Measurements from ENCODE around the gene RSPRY1. TPM values are rescaled to one million over a fixed set of nuclear protein-coding genes. Genes with fewer than 3 reads are reported as not detected.
A peak's percentile ranks its signal among the peaks of the same experiment; 100 is the strongest.

The RSPRY1 gene
- total RNA-seq, 2 experiments from 2014 or later: 32.2 to 34.2 TPM

- DNase-seq: no peak
- Mint-ChIP-seq H3K4me3 (no peak overlapping the region), H3K4me1 (peaks cover 31% of the 10 kb centered on the region), H3K36me3 (ENCODE audit: low read depth) (no peaks in the 10 kb centered on the region), H3K27me3 (peaks cover 33% of the 10 kb centered on the region), H3K27ac (no peak overlapping the region), H3K9me3 (no peaks in the 10 kb centered on the region)
- ChIA-PET POLR2A (no interaction called here), CTCF (interaction anchor here (2.7 kb wide), 1 partner anchor 17 kb away, joined by 10 read pairs; no protein-coding TSS in a partner anchor)
These were observed 96.5 kb downstream of the RSPRY1 start for GRCh38 chr16:57282510-57283213.

DNA sequence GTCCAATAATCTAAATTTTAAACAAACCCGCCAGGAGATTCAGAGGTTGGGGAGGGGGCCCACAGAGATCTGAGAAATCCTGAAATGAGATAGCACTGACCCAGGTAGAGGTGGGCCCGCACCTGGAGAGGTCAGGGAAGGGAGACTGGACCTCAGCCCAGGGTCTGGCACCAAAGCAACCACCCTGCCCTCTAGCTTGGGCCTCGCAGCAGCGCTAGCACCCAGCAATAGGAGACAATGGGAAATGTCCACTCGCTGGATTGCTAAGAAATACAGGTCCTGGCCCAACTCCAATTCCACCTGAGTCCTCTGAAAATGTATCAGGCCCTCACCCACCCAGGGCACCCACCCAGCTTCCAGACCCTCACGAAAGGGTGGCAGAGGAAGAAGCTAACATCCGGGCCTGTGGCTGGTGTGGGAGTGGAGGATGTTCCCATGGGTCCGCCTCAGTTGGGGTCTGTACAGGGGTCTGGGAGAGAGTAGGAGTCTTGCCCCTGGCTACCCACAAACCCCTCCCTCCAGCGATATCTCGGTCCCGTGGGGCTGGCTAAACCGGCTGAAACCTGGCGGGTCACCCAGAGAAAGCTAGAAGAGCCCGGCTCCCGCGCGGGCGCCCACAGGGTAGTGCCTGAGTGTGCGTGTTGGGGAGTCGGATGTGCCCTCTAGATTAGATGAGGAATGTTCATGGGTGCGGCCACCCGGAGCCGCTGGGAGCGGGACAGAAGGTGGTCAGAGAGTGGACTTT is 97.3 kb downstream of the RSPRY1 start:
- no peak for DNase-seq
- peaks cover 24% of the 10 kb centered on the region for H3K4me1 Mint-ChIP-seq
- no peak overlapping the region for H3K27ac Mint-ChIP-seq
- H3K27me3 Mint-ChIP-seq: peaks cover 33% of the 10 kb centered on the region
- no peaks in the 10 kb centered on the region for H3K9me3 Mint-ChIP-seq
- peak overlapping the region; percentile 62 for H3K4me3 Mint-ChIP-seq
- ChIA-PET CTCF (interaction anchor here (1.4 kb wide), 1 partner anchor 17 kb away, joined by 3 read pairs; no protein-coding TSS in a partner anchor), POLR2A (no interaction called here)
- H3K36me3 Mint-ChIP-seq (ENCODE audit: low read depth): no peaks in the 10 kb centered on the region

DNA sequence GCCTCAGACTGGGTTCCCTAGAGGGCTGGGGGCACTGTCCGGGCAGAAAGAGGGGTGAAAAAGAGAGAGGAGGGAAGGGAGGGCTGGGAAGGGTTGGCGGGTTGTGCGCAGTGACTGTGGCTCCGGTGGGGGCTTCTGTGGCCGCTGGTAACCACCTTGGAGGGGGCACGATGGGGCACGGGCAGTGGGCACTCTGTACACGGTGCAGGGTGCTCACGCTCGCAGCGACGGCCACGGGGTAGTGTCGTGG is 97.8 kb downstream of the RSPRY1 start:
- CTCF ChIA-PET: interaction anchor here (1.4 kb wide), 1 partner anchor 16 kb away, joined by 3 read pairs; no protein-coding TSS in a partner anchor
- POLR2A ChIA-PET: no interaction called here
- Mint-ChIP-seq H3K27ac (no peak overlapping the region), H3K27me3 (peaks cover 33% of the 10 kb centered on the region), H3K4me1 (peaks cover 19% of the 10 kb centered on the region), H3K36me3 (ENCODE audit: low read depth) (no peaks in the 10 kb centered on the region), H3K9me3 (no peaks in the 10 kb centered on the region), H3K4me3 (peak overlapping the region; percentile 62)
- no peak for DNase-seq

DNA sequence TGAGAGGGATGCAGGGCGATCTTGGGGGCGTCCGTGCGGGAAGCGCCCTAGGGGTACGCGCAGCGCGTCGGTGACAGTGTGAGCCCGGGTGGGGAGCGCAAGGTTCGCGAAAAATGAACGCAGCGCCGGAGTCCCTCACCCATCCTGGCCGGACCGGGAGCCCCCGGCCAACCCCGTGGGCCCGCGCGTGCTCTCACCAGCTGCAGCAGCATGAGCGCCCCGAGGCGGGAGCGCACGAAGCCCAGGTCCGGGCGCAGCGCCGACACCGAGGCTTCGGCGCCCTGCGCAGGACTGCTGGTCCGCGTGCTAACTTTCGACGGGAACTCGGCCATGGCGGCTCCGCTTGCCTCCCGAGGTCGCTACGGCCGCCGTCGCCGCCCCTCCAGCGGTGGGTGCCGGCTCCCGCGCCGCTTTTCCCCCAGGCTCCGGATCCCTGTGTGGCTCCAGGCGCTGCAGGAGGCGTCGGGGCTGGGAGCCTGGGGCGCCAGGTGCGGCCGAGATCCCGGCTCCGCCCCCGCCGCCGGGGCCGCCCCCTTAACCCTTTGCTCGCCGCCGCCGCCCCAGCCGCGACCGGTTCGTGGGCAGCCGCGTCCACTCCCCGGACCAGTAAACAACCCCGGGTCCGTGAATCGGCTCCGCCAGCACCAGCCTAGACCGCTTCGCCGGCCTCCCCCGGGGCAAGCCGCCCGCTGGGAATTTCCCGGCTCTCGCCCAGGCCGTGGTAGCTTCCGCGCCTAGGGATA is 98.3 kb downstream of the RSPRY1 start, which contains the start of gene PLLP:
Gene PLLP (minus strand): TSS at position 464 of the 743 bp plus-strand sequence. CDS start 132 bp downstream, at position 332.
- H3K9me3 Mint-ChIP-seq: no peaks in the 10 kb centered on the region
- CTCF ChIA-PET: interaction anchor here (1.4 kb wide), 1 partner anchor 16 kb away, joined by 3 read pairs; no protein-coding TSS in a partner anchor

GRCh38 chr16:57284952-57285363 is 98.8 kb downstream of the RSPRY1 start:
- Mint-ChIP-seq H3K4me1 (peaks cover 26% of the 10 kb centered on the region), H3K4me3 (peak overlapping the region; percentile 57), H3K27ac (no peak overlapping the region), H3K36me3 (ENCODE audit: low read depth) (no peaks in the 10 kb centered on the region), H3K9me3 (no peaks in the 10 kb centered on the region), H3K27me3 (peaks cover 33% of the 10 kb centered on the region)
- POLR2A ChIA-PET: no interaction called here
- CTCF ChIA-PET: interaction anchor here (0.7 kb wide), 1 partner anchor 19 kb away, joined by 4 read pairs; no protein-coding TSS in a partner anchor
- DNase-seq: no peak

More for the DNA sequence above, 98.3 kb downstream of the RSPRY1 start, which contains the start of gene PLLP:
- H3K36me3 Mint-ChIP-seq (ENCODE audit: low read depth): no peaks in the 10 kb centered on the region
- POLR2A ChIA-PET: no interaction called here
- no peak within 1 kb of the TSS for H3K27ac Mint-ChIP-seq
- H3K27me3 Mint-ChIP-seq: peaks cover 33% of the 10 kb centered on the region
- DNase-seq: peak; percentile 30
- H3K4me1 Mint-ChIP-seq: peaks cover 22% of the 10 kb centered on the region
- peak within 1 kb of the TSS; percentile 62 for H3K4me3 Mint-ChIP-seq

GRCh38 chr16:57285379-57285778 is 99.2 kb downstream of the RSPRY1 start:
- POLR2A ChIA-PET: no interaction called here
- Mint-ChIP-seq H3K36me3 (ENCODE audit: low read depth) (no peaks in the 10 kb centered on the region), H3K9me3 (no peaks in the 10 kb centered on the region), H3K4me3 (peak overlapping the region; percentile 57), H3K27ac (no peak overlapping the region), H3K4me1 (peaks cover 26% of the 10 kb centered on the region), H3K27me3 (peaks cover 33% of the 10 kb centered on the region)
- DNase-seq: no peak
- CTCF ChIA-PET: interaction anchor here (0.7 kb wide), 1 partner anchor 19 kb away, joined by 4 read pairs; no protein-coding TSS in a partner anchor

- Mint-ChIP-seq H3K36me3 (ENCODE audit: low read depth) (no peaks in the 10 kb centered on the region), H3K4me3 (no peak overlapping the region), H3K4me1 (peaks cover 19% of the 10 kb centered on the region), H3K27ac (peak overlapping the region; percentile 77), H3K27me3 (peaks cover 6% of the 10 kb centered on the region), H3K9me3 (no peaks in the 10 kb centered on the region)
- ChIA-PET POLR2A (no interaction called here), CTCF (interaction anchor here (1.1 to 4.6 kb wide), 3 partner anchors 9 to 12 kb away, joined by 3 to 28 read pairs (median 5); no protein-coding TSS in a partner anchor)
- DNase-seq: no peak
These were observed 103.5 kb downstream of the RSPRY1 start for GRCh38 chr16:57289391-57290257.

Other genes with a start within 250 kb of the RSPRY1 start
- gene CETP, start 224.4 kb upstream of the RSPRY1 start, total RNA-seq: not detected
- 100 to 1,000 TPM; 428 to 468 TPM for gene NLRC5, start 196.8 kb upstream of the RSPRY1 start, total RNA-seq
- gene CPNE2, start 93.7 kb upstream of the RSPRY1 start, total RNA-seq: 1 to 10 TPM; 3.1 to 3.6 TPM
- 100 to 1,000 TPM; 115 to 137 TPM for gene PSME3IP1, start 290 bp upstream of the RSPRY1 start, total RNA-seq
- 10 to 100 TPM; 35.0 to 36.7 TPM for gene ARL2BP, start 58.9 kb downstream of the RSPRY1 start, total RNA-seq
- under 1 TPM; 0.40 to 0.55 TPM for gene PLLP, start 98.3 kb downstream of the RSPRY1 start, total RNA-seq
- gene CCL22, start 172.5 kb downstream of the RSPRY1 start, total RNA-seq: under 1 TPM; 0.50 to 0.74 TPM
- gene CX3CL1, start 186.2 kb downstream of the RSPRY1 start, total RNA-seq: not detected
- under 1 TPM; 0.40 to 0.42 TPM for gene CCL17, start 218.4 kb downstream of the RSPRY1 start, total RNA-seq